ENCODE data around the gene ZAR1L.
A peak's percentile ranks its signal among the peaks of the same experiment; 100 is the strongest.
"Not testable (repeated sequence)": the region's sequence is repeated elsewhere in the genome, so short reads cannot be mapped to it uniquely, and the experiment has no call there.

Gene ZAR1L

GRCh38 chr13:32315238-32316027 lies at the start of gene ZAR1L, which contains the start of gene BRCA2:
TSS of gene ZAR1L (minus strand) at chr13:32315363. CDS start at chr13:32311925, 3,438 bp downstream.
TSS of gene BRCA2 (plus strand) at chr13:32315508. CDS start at chr13:32316461, 953 bp downstream.
- Mint-ChIP-seq H3K27ac (peak within 1 kb of the TSS; percentile 100), H3K4me1 (ENCODE audit: low read depth) (peaks cover 19% of the 10 kb centered on the region), H3K4me3 (peak within 1 kb of the TSS; percentile 94), H3K9me3 (no peaks in the 10 kb centered on the region), H3K36me3 (ENCODE audit: low read depth) (peaks cover 39% of the 10 kb centered on the region), H3K27me3 (no peaks in the 10 kb centered on the region)
- DNase-seq, result peak; percentile 90

GRCh38 chr13:32362574-32362973 lies 47.4 kb upstream of the ZAR1L start:
- H3K36me3 Mint-ChIP-seq (ENCODE audit: low read depth), result peaks cover 49% of the 10 kb centered on the region
- no peak for DNase-seq
- no peaks in the 10 kb centered on the region for H3K27me3 Mint-ChIP-seq
- no peak overlapping the region for H3K27ac Mint-ChIP-seq
- no peak overlapping the region for H3K4me3 Mint-ChIP-seq
- H3K4me1 Mint-ChIP-seq (ENCODE audit: low read depth), result no peaks in the 10 kb centered on the region
- no peaks in the 10 kb centered on the region for H3K9me3 Mint-ChIP-seq

- H3K9me3 Mint-ChIP-seq; H3K27me3 Mint-ChIP-seq; H3K4me3 Mint-ChIP-seq; H3K4me1 Mint-ChIP-seq (ENCODE audit: low read depth); H3K27ac Mint-ChIP-seq; DNase-seq: not testable (repeated sequence)
- peaks cover 36% of the 10 kb centered on the region for H3K36me3 Mint-ChIP-seq (ENCODE audit: low read depth)
Observed at GRCh38 chr13:32355935-32356334, 40.8 kb upstream of the ZAR1L start.

GRCh38 chr13:32354040-32354439 lies 38.9 kb upstream of the ZAR1L start:
- Mint-ChIP-seq H3K36me3 (ENCODE audit: low read depth) (peaks cover 41% of the 10 kb centered on the region), H3K27me3 (no peaks in the 10 kb centered on the region), H3K4me1 (ENCODE audit: low read depth) (no peaks in the 10 kb centered on the region), H3K9me3 (no peaks in the 10 kb centered on the region), H3K27ac (no peak overlapping the region), H3K4me3 (no peak overlapping the region)
- no peak for DNase-seq

- not testable (repeated sequence) for H3K4me3 Mint-ChIP-seq; H3K27ac Mint-ChIP-seq; H3K27me3 Mint-ChIP-seq; H3K4me1 Mint-ChIP-seq (ENCODE audit: low read depth); H3K9me3 Mint-ChIP-seq; DNase-seq
- H3K36me3 Mint-ChIP-seq (ENCODE audit: low read depth), result peaks cover 42% of the 10 kb centered on the region
Observed at GRCh38 chr13:32350839-32351441, 35.8 kb upstream of the ZAR1L start.

- Mint-ChIP-seq H3K36me3 (ENCODE audit: low read depth) (peaks cover 45% of the 10 kb centered on the region), H3K4me3 (no peak overlapping the region), H3K9me3 (no peaks in the 10 kb centered on the region), H3K27ac (no peak overlapping the region), H3K4me1 (ENCODE audit: low read depth) (peaks cover 2% of the 10 kb centered on the region), H3K27me3 (no peaks in the 10 kb centered on the region)
- DNase-seq, result no peak
Observed at GRCh38 chr13:32347651-32348050, 32.5 kb upstream of the ZAR1L start.

- Mint-ChIP-seq H3K36me3 (ENCODE audit: low read depth) (peaks cover 44% of the 10 kb centered on the region), H3K4me3 (no peak overlapping the region), H3K27ac (no peak overlapping the region), H3K4me1 (ENCODE audit: low read depth) (no peaks in the 10 kb centered on the region), H3K27me3 (no peaks in the 10 kb centered on the region), H3K9me3 (peaks cover 12% of the 10 kb centered on the region)
- no peak for DNase-seq
Observed at GRCh38 chr13:32340914-32341313, 25.8 kb upstream of the ZAR1L start.

GRCh38 chr13:32334671-32335070 lies 19.5 kb upstream of the ZAR1L start:
- Mint-ChIP-seq H3K9me3 (peaks cover 8% of the 10 kb centered on the region), H3K36me3 (ENCODE audit: low read depth) (peaks cover 88% of the 10 kb centered on the region), H3K27ac (no peak overlapping the region), H3K4me1 (ENCODE audit: low read depth) (no peaks in the 10 kb centered on the region), H3K27me3 (no peaks in the 10 kb centered on the region), H3K4me3 (no peak overlapping the region)
- no peak for DNase-seq

GRCh38 chr13:32330441-32330840 lies 15.3 kb upstream of the ZAR1L start:
- Mint-ChIP-seq H3K9me3 (no peaks in the 10 kb centered on the region), H3K4me1 (ENCODE audit: low read depth) (peaks cover 2% of the 10 kb centered on the region), H3K27ac (no peak overlapping the region), H3K36me3 (ENCODE audit: low read depth) (peaks cover 68% of the 10 kb centered on the region), H3K4me3 (no peak overlapping the region), H3K27me3 (no peaks in the 10 kb centered on the region)
- no peak for DNase-seq

GRCh38 chr13:32323912-32324311 lies 8.7 kb upstream of the ZAR1L start:
- no peak for DNase-seq
- Mint-ChIP-seq H3K9me3 (no peaks in the 10 kb centered on the region), H3K4me1 (ENCODE audit: low read depth) (peaks cover 2% of the 10 kb centered on the region), H3K27me3 (no peaks in the 10 kb centered on the region), H3K27ac (no peak overlapping the region), H3K4me3 (no peak overlapping the region), H3K36me3 (ENCODE audit: low read depth) (peaks cover 62% of the 10 kb centered on the region)

- Mint-ChIP-seq H3K4me1 (ENCODE audit: low read depth) (peaks cover 8% of the 10 kb centered on the region), H3K27me3 (no peaks in the 10 kb centered on the region), H3K36me3 (ENCODE audit: low read depth) (peaks cover 64% of the 10 kb centered on the region), H3K4me3 (no peak overlapping the region), H3K9me3 (no peaks in the 10 kb centered on the region), H3K27ac (no peak overlapping the region)
- no peak for DNase-seq
Observed at GRCh38 chr13:32320528-32320927, 5.4 kb upstream of the ZAR1L start.

- H3K4me1 Mint-ChIP-seq (ENCODE audit: low read depth), result peaks cover 19% of the 10 kb centered on the region
- no peak overlapping the region for H3K27ac Mint-ChIP-seq
- no peaks in the 10 kb centered on the region for H3K27me3 Mint-ChIP-seq
- H3K4me3 Mint-ChIP-seq, result peak overlapping the region; percentile 94
- H3K36me3 Mint-ChIP-seq (ENCODE audit: low read depth), result peaks cover 58% of the 10 kb centered on the region
- no peak for DNase-seq
- H3K9me3 Mint-ChIP-seq, result no peaks in the 10 kb centered on the region
Observed at GRCh38 chr13:32317716-32318465, 2.7 kb upstream of the ZAR1L start.

GRCh38 chr13:32316501-32316900 lies 1.3 kb upstream of the ZAR1L start:
- DNase-seq, result no peak
- peaks cover 48% of the 10 kb centered on the region for H3K36me3 Mint-ChIP-seq (ENCODE audit: low read depth)
- H3K4me3 Mint-ChIP-seq, result peak overlapping the region; percentile 94
- no peaks in the 10 kb centered on the region for H3K9me3 Mint-ChIP-seq
- H3K27ac Mint-ChIP-seq, result peak overlapping the region; percentile 100
- H3K4me1 Mint-ChIP-seq (ENCODE audit: low read depth), result peaks cover 19% of the 10 kb centered on the region
- H3K27me3 Mint-ChIP-seq, result no peaks in the 10 kb centered on the region

GRCh38 chr13:32316028-32316339 lies 821 bp upstream of the ZAR1L start:
- Mint-ChIP-seq H3K27me3 (no peaks in the 10 kb centered on the region), H3K27ac (peak overlapping the region; percentile 100), H3K4me1 (ENCODE audit: low read depth) (peaks cover 19% of the 10 kb centered on the region), H3K4me3 (peak overlapping the region; percentile 94), H3K9me3 (no peaks in the 10 kb centered on the region), H3K36me3 (ENCODE audit: low read depth) (peaks cover 45% of the 10 kb centered on the region)
- no peak for DNase-seq

Data from activated T-cell treated with anti-CD3 and anti-CD28 coated beads, Interleukin-2, amount 50 U/mL, for 24 hours (primary cell).